Measurements from ENCODE around the gene RAB11FIP3.

Gene RAB11FIP3

DNA sequence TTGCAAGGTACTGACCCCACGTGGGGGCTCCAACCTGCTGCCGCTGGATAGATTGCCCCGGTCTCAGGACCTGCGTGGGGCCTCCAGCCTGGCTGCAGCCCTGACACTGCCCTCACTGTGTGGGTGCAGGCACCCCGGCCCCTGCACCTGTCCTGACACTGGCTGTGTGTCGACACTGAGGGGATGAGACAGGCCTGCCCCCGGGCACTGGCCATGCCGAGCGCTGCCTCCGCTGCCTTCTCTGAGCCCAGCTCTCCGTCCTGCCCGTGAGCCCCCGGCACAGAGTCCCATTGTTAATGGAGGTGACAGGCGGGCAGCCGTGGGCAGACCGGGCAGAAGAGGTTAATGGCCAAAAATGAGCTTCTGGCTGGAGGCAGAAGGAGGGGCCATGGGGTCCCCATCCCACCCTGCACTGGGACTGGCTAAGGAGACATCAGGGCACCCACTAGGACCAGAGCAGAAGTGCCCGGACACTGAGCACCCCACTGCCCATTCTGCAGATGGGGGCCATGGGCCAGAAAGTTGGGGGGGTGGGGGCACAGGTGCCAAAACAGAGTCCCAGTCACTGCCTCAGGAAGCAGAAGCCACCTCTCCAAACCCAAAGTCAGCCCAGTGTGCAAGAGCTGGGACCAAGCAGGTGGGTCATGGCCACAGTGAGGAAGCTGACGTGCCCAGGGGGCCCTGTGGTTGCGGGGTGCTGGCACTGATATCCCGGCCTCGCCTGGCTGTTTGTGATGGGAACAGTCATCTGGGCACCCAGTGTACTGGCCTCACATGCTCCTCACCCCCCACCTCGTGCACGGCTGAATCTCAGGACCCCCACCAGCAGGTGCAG is 132.2 kb downstream of the RAB11FIP3 start:
- no peak for DNase-seq

DNA sequence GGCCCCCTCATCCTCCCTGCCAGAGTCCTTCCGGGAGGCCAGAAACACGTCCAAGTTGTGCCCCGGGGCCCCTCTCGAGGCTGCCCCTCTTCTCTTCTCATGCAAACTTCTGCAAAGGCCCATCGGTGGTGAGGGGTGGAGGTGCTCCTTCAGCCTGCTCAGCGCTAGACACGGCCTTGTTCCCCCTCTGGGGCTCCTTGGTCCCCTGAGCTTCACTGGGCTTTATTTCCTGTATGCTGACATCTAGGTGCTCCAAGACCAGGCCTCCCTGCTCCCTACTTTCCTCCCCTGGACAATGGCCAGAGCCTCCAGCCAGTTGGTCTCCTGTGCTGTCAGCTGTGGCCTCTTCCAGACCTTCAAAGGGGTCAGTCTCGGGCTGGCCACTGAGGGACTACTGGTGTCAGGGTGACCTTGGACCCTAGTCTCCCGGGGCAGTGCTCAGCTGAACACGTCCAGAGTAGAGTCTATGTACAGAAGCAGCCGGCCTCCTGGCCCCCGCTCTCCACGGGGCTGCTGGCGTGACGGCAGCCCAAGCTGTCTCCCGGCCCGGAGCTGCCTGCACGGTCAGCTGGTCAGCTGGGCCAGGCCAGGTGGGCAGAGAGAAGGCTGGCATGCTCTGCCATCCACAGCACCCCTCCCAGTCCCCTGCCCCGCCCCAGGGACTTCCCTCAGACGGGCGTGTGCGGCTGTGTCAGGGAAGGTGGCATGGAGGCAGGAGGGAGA is 133.0 kb downstream of the RAB11FIP3 start:
- no peak for DNase-seq

DNA sequence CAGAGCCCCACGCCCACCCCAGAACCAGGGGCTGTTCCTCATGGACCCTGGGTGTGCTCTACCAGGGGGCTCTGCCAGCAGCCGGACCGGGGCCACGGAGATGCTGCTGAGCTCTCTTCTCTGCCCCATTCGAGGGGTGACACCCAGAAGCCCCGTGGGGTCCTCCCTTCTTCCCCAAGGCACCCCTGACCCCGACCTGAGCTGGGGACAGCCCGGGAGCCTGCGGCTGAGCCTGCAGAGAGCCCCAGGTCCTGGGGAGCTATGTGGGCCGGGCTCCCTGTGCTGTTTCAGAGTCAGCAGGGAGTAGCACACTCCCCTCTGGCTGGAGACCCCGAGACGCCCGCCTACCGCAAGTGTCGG is 133.6 kb downstream of the RAB11FIP3 start:
- DNase-seq, result no peak

DNA sequence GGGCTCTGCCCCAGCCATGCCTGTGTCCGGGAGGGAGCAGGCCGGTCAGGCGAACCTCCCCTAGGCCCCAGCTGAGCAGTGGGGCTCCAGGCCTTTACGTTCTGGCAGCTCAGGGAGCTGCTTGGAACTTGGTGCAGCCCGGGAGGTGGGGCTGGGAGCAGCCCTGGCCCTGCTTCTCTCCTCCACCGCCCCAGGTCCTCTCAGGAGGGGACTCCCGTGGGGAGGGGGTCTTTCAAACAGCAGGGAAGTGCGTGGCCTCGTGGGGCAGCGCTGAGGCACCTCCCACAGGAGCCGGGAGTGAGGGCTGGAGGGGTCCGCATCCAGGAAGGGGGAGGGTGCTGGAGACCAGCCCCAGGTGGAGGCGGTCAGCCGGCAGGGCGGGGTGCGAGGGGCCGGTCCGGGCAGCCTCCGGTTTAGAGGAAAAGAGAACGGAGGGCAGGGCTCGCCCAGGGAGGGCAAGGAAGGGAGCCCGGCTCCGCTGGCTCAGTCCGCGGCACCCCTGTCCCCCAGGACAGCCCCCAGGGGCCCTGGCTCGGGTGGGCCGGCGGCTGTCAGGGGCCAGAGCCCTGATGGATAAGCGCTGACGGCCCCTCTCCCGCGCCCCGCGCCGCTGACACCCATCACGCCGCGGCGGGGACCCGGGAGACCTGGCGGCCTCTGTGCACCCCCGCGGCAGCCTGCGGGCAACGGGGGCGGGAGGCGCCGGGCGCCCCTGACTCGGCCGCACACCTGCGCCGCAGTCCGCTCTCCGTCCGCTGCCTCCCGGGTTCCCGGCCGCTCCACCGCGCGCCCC is 134.2 kb downstream of the RAB11FIP3 start:
- DNase-seq, result no peak

DNA sequence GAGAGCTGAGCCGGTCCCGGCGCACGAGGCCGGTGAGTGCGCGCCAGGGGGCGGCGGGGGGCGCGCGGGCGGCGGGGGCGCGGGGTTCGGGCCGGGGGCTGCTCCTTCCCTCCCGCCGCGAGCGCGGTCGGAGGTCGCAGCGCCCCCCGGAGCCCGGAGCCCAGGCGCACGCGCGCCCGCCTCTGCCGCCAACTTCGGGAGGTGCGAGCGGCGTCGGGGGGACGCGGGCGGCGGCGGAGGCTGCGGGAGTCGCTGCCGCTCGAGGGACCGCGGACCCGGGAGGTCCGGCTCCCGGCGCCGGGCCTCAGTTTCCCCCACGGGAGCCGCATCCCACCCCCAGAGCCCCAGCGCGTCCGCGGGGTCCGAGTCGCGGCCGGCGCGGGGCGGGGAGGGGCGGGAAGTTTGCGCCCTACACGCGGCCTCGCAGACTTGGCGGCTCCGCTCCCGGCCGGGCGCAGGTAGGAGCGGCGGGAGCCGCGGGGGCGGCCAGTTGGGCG is 134.8 kb downstream of the RAB11FIP3 start, which contains the start of gene PRR35:
Gene PRR35 (plus strand): TSS at position 191 of the 497 bp plus-strand sequence. CDS start 2,901 bp downstream, outside the sequence.
- no peak for DNase-seq

DNA sequence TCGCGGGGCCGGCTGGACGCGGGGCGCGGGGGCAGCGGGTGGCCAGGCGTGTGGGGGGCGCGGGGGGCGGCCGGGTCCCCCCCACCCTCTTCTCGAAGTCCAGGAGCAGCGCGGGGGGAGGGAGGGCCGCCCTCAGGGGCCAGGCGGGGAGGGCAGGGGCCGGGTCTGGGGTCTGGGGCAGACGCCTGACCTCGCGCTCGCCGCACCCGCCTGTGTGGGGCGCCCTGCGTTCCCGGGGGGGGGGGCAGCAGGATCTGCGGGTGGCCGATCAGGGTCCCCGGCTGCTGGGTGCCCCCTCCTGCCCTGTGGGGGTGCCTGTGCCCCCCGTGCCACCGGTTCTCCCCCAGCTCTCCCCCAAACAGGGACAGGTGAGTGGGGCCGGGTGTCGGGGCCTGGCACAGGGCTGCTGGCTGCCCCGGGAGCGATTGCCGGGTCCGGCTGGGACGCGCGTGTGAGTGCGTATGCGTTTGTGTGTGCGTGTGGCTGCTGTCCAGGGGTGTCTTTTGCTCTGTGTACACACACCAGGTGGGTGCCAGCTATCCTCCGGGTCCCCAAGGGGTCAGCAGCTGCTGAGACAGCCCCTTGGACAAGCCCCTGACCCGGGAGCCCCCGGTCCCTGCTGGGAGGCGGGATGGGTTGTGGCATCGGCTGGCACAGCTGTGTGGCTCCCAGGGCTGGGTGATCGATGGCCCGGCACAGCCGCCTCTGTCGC is 135.4 kb downstream of the RAB11FIP3 start:
- DNase-seq, result no peak

DNA sequence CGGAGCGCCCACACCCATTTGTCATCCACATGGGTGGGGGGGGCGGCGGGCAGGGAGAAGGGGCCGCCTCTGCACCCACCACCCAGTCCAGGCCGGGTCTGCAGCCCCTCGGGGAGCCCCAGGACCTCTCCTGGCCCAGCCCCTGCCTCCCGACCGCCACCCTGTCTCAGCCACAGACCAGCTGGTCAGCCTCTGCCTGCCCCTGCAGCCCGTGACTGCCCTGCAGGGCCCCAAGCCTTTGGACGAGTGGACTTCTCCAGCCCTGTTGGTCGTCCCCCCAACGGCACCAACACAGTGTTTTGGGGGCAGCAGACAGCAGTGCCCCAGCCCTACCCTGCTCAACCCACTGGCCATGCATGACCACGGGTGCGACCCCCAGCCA is 136.0 kb downstream of the RAB11FIP3 start:
- no peak for DNase-seq

DNA sequence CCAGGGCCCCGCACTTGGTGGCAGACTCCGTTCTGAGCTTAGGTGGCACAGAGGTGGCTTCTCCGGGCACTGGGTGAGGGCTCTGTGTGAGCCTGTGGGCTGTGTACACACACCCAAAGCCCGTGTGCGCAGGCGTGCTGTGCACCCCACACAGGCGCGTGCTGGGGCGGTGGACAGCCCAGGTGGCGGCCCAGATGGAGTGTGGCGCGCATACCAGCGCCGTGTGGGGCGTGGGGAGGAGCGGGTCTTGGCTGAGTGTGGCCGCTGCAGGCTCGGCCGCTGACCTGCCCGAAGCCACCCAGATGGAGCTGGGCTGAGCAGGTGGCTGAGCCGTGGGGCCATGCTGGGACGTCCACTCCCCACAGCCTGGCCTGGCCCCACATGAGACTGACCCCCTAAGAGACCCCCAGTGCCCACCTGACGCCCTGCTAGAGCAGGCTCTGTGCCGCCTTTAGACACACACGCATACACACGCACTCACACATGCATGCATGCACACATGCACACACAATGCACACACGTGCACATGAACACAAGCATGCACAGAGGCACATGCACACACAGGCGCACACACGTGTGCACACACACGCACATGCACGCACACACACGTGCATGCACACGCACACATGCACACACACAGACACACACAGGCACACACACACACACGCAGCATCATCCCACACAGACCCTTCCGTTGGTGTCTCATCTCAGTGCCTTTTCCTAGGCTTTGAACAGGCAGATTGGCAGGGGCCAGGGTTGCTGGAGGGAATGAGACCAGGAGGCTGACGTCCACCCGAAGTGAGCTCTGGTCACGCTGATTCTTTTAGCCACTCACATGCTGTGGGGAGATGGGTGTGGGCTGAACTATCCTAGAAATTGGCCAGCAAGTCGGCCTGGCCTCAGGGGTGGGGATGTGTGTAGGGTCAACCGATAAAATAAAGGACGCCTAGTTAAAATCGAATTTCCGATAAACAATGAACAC is 136.8 kb downstream of the RAB11FIP3 start:
- no peak for DNase-seq

DNA sequence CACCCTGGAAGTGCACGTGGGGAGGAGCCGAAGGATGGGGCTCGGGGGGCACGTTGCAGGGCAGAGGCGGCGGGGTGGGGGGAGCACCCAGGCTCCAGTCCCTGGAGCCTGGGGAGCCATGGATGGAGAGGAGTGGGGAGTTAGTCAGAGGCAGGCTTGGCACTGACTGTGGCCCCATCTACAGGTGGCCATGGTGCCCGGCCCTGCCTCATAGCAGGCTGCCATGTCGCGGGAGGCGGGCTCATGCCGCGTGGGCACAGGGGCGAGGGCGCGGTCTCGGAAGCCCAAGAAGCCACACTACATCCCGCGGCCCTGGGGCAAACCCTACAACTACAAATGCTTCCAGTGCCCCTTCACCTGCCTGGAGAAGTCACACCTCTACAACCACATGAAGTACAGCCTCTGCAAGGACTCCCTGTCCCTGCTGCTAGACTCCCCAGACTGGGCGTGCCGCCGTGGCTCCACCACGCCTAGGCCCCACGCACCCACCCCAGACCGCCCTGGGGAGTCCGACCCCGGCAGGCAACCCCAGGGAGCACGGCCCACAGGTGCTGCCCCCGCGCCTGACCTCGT is 137.7 kb downstream of the RAB11FIP3 start:
- DNase-seq, result no peak

DNA sequence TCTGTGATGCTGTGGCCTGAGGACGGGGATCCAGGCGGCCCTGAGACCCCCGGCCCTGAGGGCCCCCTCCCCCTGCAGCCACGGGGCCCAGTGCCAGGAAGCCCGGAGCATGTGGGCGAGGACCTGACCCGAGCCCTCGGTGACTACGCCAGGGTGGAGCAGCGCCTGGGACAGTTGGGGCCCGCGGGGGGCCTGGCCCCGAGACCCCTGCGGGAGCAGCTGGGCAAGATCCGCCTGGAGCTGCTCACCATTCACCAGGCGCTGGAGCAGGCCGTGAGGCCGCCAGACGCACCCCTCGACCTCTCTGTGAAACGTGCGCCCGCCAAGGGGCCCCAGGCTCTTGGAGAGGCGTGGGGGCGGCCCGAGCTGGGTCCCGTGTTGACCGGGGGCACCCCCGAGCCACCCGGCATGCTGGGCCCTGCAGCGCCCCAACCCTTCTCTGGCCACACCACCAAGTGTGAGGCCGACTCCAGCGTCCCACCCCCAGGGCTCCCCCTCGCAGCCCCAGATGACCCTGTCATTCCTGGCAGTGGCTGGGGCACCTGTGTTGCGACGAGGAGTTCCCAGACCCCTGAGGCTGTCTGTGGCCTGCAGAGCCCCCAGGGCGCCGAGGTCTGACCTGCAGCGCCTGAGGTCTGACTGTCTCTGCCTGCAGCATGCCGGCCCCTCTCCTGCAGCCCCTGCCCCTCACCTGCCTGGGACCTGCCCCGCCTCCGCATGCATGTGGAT is 139.4 kb downstream of the RAB11FIP3 start:
- DNase-seq, result no peak

DNA sequence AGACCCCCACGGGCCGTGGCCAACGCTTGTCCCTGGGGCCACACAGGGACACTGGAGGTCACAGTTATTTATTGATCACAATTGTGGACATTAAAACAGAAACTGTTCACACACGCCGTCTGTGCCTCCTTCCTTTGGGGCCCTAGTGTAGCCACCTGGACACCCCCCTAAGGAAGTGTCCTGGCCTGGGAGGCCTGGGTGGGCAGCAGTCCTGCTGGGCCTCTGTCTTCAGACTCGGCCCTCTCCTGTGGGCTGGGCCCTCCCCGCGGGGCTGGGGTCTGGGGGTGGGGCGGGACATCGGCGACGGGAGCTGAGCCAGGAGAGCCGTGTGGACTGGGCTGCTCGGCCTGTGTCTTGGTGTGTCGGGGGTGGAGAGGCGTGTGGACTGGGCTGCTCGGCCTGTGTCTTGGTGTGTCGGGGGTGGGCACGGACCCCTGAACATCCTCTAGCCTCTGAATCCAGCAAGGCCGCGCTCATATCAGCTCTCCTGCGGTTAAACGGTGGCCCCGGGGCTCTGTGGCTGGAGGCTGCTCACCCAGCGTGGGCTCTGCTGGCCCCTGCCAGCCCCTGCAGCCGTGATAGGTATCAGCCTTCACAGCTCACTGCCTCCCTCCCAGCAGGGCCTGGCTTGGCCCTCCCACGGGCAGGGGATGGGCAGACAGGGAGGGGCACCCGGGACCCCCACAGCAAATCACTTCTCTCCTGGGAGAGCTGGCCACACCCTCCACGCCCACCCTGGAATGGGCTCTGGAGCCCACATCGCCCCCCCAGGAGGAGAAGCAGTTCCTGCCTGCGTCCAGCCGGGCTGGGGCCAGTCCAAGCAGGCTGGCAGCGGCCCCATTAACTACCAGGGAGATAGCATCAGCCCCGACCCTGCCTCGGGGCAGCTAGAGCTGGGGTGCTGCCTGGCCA is 140.2 kb downstream of the RAB11FIP3 start:
- no peak for DNase-seq

DNA sequence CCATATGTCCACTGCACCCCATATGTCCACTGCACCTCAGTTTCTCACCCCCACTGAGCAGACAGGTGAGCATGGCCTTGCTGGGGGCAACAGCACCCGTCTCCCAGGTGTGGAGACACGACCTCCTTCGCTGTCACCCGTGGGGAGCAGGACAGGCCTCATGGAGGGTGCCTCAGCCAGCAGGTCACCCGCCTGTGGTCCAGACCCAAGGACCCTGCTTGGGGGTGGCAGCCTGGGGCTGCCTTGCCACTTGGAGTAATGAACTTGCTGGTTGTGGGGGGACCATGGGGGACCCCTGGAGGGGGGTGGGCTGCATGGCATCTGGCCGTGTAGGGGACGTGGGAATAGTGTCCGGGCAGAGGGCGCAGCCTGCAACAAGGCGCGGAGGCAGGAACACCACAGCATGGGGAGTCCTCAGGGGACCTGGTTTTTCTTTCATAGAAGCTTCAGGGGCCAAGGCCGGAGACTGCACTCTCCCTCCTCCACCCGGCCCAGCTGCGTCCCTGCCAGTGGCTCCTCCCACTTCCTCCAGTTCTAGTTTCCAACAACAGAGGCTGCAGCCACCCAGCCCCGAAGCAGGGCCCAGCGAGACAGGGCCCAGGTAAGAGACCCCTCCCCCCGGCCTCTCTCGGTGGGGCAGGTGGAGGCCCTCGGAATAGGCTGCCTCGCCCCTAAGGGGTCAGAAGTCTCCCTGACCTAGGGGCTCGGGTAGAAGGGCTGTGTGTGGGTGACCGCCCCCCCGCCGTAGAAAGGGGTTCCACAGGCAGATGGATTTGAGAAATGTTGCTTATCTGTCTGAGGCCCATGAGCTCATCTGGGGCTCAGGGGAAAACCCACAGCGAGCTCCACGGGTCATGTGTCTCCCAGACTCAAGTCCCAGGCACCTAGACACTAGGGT is 141.3 kb downstream of the RAB11FIP3 start, which contains the start of gene NHLRC4:
Gene NHLRC4 (plus strand): TSS at position 531 of the 898 bp plus-strand sequence. CDS start 1,043 bp downstream, outside the sequence.
- DNase-seq, result peak; percentile 56

DNA sequence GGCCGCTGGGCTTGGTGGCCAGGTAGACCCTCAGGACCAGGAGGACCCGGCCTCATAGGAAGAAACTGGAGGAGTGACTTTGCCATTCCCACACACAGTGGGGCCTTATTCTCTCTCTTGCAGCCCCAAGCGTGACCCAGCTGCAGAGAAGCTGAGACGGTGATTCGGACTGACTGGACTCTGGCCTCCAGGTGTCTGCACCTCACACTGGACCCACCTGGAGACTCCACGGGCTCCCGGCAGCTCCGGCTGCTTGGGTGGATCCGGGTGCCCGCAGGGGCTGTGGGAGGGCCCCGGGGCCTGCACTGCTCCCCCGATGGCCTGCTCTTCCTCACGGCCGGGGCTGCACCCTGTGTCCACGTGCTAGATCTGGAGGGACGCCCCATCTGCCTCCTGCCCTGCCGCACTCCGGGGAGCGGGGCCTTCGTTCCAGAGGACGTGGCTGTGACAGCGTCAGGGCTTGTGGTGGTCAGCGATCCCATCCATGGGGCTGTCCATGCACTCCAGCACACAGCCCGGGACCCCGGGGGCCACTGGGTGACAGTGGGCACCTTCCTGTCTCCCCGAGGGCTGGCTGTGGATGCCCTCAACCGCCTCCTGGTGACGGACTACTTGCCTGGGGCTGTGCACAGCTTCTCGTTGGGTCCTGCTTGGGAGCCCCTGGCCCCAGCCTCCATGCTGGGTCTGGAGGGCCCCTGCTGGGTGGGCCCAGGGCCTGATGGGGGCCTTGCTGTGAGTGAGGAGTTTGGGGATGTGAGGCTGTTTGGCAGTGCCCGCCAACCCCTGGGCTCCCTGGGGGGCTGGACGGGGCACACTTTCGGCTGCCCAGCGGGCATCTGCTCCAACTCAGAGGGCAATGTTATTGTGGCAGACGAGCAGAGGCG is 142.2 kb downstream of the RAB11FIP3 start:
- no peak for DNase-seq

DNA sequence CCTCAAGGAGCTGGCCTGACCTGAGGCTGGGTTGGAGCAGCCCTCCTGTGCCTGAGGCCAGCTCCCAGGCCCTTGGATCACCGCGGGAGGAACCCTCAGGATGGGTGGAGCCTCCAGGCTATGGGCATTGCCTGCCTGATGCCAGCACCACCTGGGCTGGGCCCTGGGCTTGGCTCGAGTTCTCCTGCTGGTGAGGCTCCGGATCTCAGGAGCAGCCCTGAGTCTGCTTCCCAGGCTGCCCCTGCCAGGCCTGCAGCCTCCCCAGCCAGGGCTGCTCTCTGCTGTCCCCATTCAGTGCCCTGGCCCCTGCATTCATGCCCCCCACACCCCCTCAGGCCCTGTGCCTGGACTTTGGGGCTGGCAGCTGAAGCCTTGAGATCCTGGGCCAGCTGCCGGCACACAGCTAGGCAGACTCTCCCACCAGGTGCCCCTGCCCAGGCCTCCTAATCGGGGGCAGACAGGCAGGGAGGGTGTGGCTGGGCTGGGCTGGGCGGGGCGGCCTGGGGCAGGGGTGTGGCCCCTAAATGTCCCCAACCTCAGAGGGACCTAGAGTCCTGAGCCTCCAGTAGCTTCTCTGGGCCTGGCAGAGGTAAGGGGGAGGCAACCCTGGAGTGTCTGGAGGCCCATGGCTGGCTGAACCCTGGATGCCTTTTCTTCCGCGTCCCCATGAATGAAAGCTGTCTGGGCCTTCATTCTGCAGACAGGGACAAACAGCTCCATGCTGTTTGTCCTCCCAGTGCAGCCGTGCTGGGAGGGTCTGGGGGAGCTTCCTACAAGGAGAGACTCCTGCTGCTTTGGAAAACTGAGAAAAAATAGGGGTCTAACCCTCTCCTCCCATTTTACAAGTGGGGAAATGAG is 143.2 kb downstream of the RAB11FIP3 start:
- DNase-seq, result no peak

DNA sequence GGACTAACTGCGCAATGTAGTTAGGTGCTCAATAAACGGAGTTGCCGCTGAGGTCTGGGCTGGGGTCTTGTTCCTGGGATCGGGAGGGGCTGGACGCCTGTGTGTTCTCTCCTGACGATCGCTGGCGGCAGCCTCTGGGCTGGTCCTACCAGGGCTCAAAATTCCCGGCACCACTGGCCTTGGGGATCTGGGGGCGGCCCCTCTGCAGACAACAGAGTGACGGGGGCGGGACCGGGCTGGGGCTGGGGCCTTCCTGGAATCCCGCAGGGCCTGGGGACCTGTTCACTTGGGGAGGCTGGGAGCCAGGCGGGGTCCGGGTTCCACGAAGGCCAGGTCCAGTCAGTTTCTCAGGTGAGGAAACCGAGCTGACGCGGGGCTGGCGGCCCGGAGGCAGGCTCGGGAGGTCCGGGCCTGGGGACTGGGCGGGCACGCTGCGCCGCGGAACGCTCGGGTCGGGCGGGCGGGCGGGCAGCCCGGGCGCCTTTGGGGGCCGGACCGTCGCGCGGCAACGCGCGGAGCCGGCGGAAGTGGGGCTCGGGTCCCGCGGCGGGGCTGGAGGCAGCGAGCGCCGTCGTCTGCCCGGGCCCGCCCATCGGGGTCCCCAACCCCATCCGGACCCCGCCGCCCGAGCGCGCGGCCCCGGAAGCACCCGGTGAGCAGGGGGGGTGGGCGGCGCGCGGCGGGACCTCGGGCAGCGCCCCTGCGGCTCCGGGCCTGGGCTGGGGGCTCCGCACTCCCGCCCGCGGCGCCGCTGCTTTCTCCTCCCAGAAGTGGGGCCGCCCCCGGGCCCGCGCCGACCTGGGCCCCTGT is 144.2 kb downstream of the RAB11FIP3 start, which contains the start of gene PIGQ:
Gene PIGQ (plus strand): TSS at position 524 of the 810 bp plus-strand sequence. CDS start 4,107 bp downstream, outside the sequence.
- DNase-seq, result peak; percentile 71

Data from suppressor macrophage treated with lipopolysaccharide for 4 hours (primary cell).